Ishikawa (cell line): ENCODE data around the gene TRIM14.

Experiments used
- CEBPB ChIP-seq: IDR thresholded peaks from 2 replicates; pipeline ENCODE4 v1.6.1; 2012
- CREB1 ChIP-seq: IDR thresholded peaks from 2 replicates; pipeline ENCODE4 v1.6.1; 2012; ENCODE audit warnings: low read depth
- EGR1 ChIP-seq: IDR thresholded peaks from 2 replicates; pipeline ENCODE4 v1.6.1; 2012
- EP300 ChIP-seq: IDR thresholded peaks from 2 replicates; pipeline ENCODE4 v1.6.1; 2012; ENCODE audit warnings: borderline replicate concordance
- FOXM1 ChIP-seq: IDR thresholded peaks from 2 replicates; pipeline ENCODE4 v1.6.1; 2012; ENCODE audit warnings: low read depth, borderline replicate concordance
- MAX ChIP-seq: IDR thresholded peaks from 2 replicates; pipeline ENCODE4 v1.6.1; 2012
- NFIC ChIP-seq: IDR thresholded peaks from 2 replicates; pipeline ENCODE4 v1.6.1; 2012
- RAD21 ChIP-seq: IDR thresholded peaks from 2 replicates; pipeline ENCODE4 v1.6.1; 2012; ENCODE audit warnings: low read depth
- TAF1 ChIP-seq: IDR thresholded peaks from 2 replicates; pipeline ENCODE4 v1.6.1; 2012; ENCODE audit warnings: low read depth, mild to moderate bottlenecking
- TCF12 ChIP-seq: IDR thresholded peaks from 2 replicates; pipeline ENCODE4 v1.6.1; 2012; ENCODE audit warnings: low read depth
- TEAD4 ChIP-seq: IDR thresholded peaks from 2 replicates; pipeline ENCODE4 v1.6.1; 2012
- YY1 ChIP-seq: IDR thresholded peaks from 2 replicates; pipeline ENCODE4 v1.6.1; 2012; ENCODE audit warnings: low read depth
- ZBTB7A ChIP-seq: IDR thresholded peaks from 2 replicates; pipeline ENCODE4 v1.6.1; 2012; ENCODE audit warnings: low read depth
- TF ChIP-seq, protein P1 (sequence below): IDR thresholded peaks from 2 replicates; pipeline ENCODE4 v1.6.1; 2012; ENCODE audit warnings: low read depth, mild to moderate bottlenecking
- TF ChIP-seq, protein P2 (sequence below): IDR thresholded peaks from 2 replicates; pipeline ENCODE4 v1.6.1; 2012

TRIM14 gene

DNA sequence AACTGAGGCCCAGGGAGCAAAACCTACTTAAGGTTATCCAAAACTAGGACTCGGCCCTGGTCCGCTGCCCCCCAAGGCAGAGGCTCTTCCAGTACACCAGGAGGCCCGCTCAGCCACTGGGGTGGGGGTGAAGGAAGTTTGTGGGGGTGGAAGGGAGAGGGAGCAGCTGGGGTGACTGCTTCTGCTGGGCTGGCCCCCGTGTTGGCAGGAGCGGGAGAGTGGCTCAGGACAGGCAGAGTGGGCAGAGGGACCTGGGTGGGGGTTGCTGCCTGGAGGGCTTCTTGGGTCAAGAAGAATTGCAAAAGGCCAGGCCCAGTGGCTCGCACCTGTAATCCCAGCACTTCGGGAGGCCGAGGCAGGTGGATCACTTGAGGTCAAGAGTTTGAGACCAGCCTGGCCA is 8.2 kb upstream of the TRIM14 start:
- TF ChIP-seq EGR1 (no peak), TCF12 (no peak), RAD21 (no peak), CREB1 (no peak), FOXM1 (no peak), CEBPB (no peak), MAX (no peak), TAF1 (no peak), TEAD4 (no peak), EP300 (no peak), NFIC (no peak), YY1 (no peak), ZBTB7A (no peak)
- TF ChIP-seq, protein P1, sequence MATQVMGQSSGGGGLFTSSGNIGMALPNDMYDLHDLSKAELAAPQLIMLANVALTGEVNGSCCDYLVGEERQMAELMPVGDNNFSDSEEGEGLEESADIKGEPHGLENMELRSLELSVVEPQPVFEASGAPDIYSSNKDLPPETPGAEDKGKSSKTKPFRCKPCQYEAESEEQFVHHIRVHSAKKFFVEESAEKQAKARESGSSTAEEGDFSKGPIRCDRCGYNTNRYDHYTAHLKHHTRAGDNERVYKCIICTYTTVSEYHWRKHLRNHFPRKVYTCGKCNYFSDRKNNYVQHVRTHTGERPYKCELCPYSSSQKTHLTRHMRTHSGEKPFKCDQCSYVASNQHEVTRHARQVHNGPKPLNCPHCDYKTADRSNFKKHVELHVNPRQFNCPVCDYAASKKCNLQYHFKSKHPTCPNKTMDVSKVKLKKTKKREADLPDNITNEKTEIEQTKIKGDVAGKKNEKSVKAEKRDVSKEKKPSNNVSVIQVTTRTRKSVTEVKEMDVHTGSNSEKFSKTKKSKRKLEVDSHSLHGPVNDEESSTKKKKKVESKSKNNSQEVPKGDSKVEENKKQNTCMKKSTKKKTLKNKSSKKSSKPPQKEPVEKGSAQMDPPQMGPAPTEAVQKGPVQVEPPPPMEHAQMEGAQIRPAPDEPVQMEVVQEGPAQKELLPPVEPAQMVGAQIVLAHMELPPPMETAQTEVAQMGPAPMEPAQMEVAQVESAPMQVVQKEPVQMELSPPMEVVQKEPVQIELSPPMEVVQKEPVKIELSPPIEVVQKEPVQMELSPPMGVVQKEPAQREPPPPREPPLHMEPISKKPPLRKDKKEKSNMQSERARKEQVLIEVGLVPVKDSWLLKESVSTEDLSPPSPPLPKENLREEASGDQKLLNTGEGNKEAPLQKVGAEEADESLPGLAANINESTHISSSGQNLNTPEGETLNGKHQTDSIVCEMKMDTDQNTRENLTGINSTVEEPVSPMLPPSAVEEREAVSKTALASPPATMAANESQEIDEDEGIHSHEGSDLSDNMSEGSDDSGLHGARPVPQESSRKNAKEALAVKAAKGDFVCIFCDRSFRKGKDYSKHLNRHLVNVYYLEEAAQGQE = no peak
- TF ChIP-seq, protein P2, sequence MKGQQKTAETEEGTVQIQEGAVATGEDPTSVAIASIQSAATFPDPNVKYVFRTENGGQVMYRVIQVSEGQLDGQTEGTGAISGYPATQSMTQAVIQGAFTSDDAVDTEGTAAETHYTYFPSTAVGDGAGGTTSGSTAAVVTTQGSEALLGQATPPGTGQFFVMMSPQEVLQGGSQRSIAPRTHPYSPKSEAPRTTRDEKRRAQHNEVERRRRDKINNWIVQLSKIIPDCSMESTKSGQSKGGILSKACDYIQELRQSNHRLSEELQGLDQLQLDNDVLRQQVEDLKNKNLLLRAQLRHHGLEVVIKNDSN = no peak

DNA sequence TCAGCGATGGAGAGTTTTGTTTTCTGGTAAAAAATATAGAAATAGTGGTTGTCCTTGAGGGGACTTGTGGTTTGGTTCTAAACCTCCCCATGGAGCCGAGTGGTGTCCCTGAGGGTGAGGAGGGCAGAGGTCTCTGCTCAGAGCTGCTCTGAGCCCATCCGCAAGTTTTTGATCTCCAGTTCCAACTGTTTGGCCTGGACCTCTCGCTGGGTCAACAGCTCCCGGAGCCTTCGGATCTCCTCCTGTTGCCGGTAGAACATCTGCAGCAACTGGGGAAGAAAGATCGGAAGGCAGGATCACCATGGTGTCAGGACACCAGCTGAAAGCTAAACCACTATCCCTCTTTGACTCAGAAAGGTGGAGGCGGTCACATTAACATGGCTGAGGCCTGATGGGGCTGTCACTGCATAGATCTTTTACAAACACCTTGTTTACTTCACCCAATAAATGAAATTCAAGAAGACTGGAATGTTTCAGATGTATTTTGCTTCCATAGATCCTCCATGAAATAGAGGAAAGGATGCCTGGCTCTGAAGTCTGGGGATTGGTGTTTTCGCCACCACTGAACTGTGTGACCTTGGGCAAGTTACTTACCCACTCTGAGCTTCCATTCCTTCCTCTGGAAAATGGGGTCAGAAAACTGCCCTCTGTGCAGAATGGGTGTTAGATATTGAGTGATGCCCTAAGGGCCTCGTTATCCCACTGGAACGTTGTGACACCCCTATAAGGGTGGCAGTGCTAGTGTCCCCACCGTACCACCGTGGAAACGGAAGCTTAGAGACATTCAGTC is 5.8 kb upstream of the TRIM14 start:
- no peak for TF ChIP-seq TAF1
- no peak for TF ChIP-seq TCF12
- no peak for TF ChIP-seq MAX
- no peak for TF ChIP-seq EGR1
- TF ChIP-seq EP300 = no peak
- TF ChIP-seq CREB1 = no peak
- TF ChIP-seq RAD21 = no peak
- no peak for TF ChIP-seq ZBTB7A

- TF ChIP-seq RAD21 (0 out of 2 replicates have a peak, but pooled peaks have one; percentile 13), EGR1 (no peak)
These were observed 2.0 kb upstream of the TRIM14 start for GRCh38 chr9:98121058-98121457.

GRCh38 chr9:98120476-98120875 is 1.5 kb upstream of the TRIM14 start:
- TF ChIP-seq TCF12 (no peak), YY1 (no peak), NFIC (no peak), TAF1 (no peak), EP300 (no peak), MAX (no peak), FOXM1 (no peak), CREB1 (no peak)
- TF ChIP-seq, protein P1 = no peak
- TF ChIP-seq, protein P2 = no peak

GRCh38 chr9:98117984-98118639 is 910 bp downstream of the TRIM14 start:
- TF ChIP-seq, protein P2 = no peak
- peak; percentile 2; the same call in 1 of the 2 replicates for TF ChIP-seq RAD21

GRCh38 chr9:98109052-98109451 is 10.0 kb downstream of the TRIM14 start:
- TF ChIP-seq CREB1 (no peak), TAF1 (no peak)
- TF ChIP-seq, protein P2 = no peak
